ENCODE measurements around the gene TSPEAR. TPM values are rescaled to one million over a fixed set of nuclear protein-coding genes. Genes with fewer than 3 reads are reported as not detected.
"Not testable (repeated sequence)": the region's sequence is repeated elsewhere in the genome, so short reads cannot be mapped to it uniquely, and the experiment has no call there.

TSPEAR gene
- total RNA-seq, 6 experiments from 2014 or later = not detected

GRCh38 chr21:44583089-44583799 lies 128.1 kb downstream of the TSPEAR start:
- DNase-seq (peak in 1 of 3 donors; percentile 53), ATAC-seq (peak in 3 of 4 donors; percentile 42 to 57 (median 51))
- no peaks in the 10 kb centered on the region for H3K36me3 ChIP-seq
- WGBS (ENCODE audit: insufficient coverage, low coverage, low lambda C conversion rate, missing lambda C conversion rate) = 12% methylated on average over 11 of the region's 11 CpGs
- H3K9me3 ChIP-seq = peaks cover 0 to 5% (median 0%) of the 10 kb centered on the region in 4 donors
- TF ChIP-seq POLR2A (IDR thresholded peaks at IDR 0.05) (no peak), CTCF (IDR thresholded peaks at IDR 0.05) (no peak)
- H3K4me1 ChIP-seq = no peaks in the 10 kb centered on the region
- intact Hi-C loops (cut with DNase I) = no loop called here
- no peak overlapping the region for H3K4me3 ChIP-seq
- no peak overlapping the region for H3K27ac ChIP-seq
- H3K27me3 ChIP-seq = no peaks in the 10 kb centered on the region

- H3K36me3 ChIP-seq = no peaks in the 10 kb centered on the region
- ATAC-seq = no peak
- WGBS (ENCODE audit: insufficient coverage, low coverage, low lambda C conversion rate, missing lambda C conversion rate) = 82% methylated on average over 6 of the region's 15 CpGs
- H3K4me1 ChIP-seq = no peaks in the 10 kb centered on the region
- no peak overlapping the region for H3K27ac ChIP-seq
- no peak for DNase-seq
- peaks cover 0 to 5% (median 0%) of the 10 kb centered on the region in 4 donors for H3K9me3 ChIP-seq
- H3K27me3 ChIP-seq = no peaks in the 10 kb centered on the region
- TF ChIP-seq CTCF (IDR thresholded peaks at IDR 0.05) (no peak), POLR2A (IDR thresholded peaks at IDR 0.05) (no peak)
- H3K4me3 ChIP-seq = no peak overlapping the region
- intact Hi-C loops (cut with DNase I) = no loop called here
Measured at GRCh38 chr21:44582055-44582454, 129.3 kb downstream of the TSPEAR start.

- Histone ChIP-seq H3K36me3 (no peaks in the 10 kb centered on the region), H3K9me3 (peaks cover 0 to 5% (median 0%) of the 10 kb centered on the region in 4 donors), H3K4me3 (no peak overlapping the region), H3K27ac (no peak overlapping the region), H3K4me1 (no peaks in the 10 kb centered on the region), H3K27me3 (no peaks in the 10 kb centered on the region)
- TF ChIP-seq POLR2A (IDR thresholded peaks at IDR 0.05) = no peak
- TF ChIP-seq CTCF (IDR thresholded peaks at IDR 0.05) = no peak
- DNase-seq (no peak), ATAC-seq (no peak)
- WGBS (ENCODE audit: insufficient coverage, low coverage, low lambda C conversion rate, missing lambda C conversion rate) = 65% methylated on average over 3 of the region's 3 CpGs
- intact Hi-C loops (cut with DNase I) = no loop called here
Measured at GRCh38 chr21:44581158-44581557, 130.2 kb downstream of the TSPEAR start.

- intact Hi-C loops (cut with DNase I); H3K36me3 ChIP-seq; H3K4me3 ChIP-seq; H3K9me3 ChIP-seq; H3K27ac ChIP-seq; H3K27me3 ChIP-seq; H3K4me1 ChIP-seq: not testable (repeated sequence)
- ATAC-seq = peak in 3 of 4 donors; percentile 49 to 73 (median 54)
- WGBS (ENCODE audit: insufficient coverage, low coverage, low lambda C conversion rate, missing lambda C conversion rate) = 48% methylated on average over 9 of the region's 19 CpGs
- DNase-seq = peak in 1 of 3 donors; percentile 47
Measured at GRCh38 chr21:44580231-44580821, 131.0 kb downstream of the TSPEAR start, which contains the start of gene KRTAP10-5. KRTAP10-5 (minus strand) TSS chr21:44580604; CDS start chr21:44580578, 26 bp downstream.

GRCh38 chr21:44579833-44580144 lies 131.6 kb downstream of the TSPEAR start:
- intact Hi-C loops (cut with DNase I) = no loop called here
- no peak for TF ChIP-seq POLR2A (IDR thresholded peaks at IDR 0.05)
- TF ChIP-seq CTCF (IDR thresholded peaks at IDR 0.05) = no peak
- Histone ChIP-seq H3K27me3 (no peaks in the 10 kb centered on the region), H3K27ac (no peak overlapping the region), H3K9me3 (peaks cover 0 to 5% (median 0%) of the 10 kb centered on the region in 4 donors), H3K4me1 (no peaks in the 10 kb centered on the region), H3K36me3 (no peaks in the 10 kb centered on the region), H3K4me3 (no peak overlapping the region)
- WGBS (ENCODE audit: insufficient coverage, low coverage, low lambda C conversion rate, missing lambda C conversion rate) = 71% methylated on average over 7 of the region's 7 CpGs
- ATAC-seq = no peak
- DNase-seq = no peak

Measured in right lobe of liver (tissue), 6 donors.